HEK293 (cell line): ENCODE results near the gene MYOM1.

ENCODE experiments used
- CTCF ChIA-PET: fragments of 350-600 bp; formaldehyde crosslinking; extraction: SDS; loops from one replicate; lab custom pipeline; 2021; ENCODE audit warnings: antibody characterized with exemption; lab: Yijun Ruan, JAX
- POLR2A ChIA-PET: fragments of 300-600 bp; formaldehyde crosslinking; extraction: SDS; loops from one replicate; lab custom pipeline; 2020; ENCODE audit warnings: antibody characterized with exemption, inconsistent platforms; lab: Yijun Ruan, JAX
- H3K27ac ChIP-seq: fragments of 200-500 bp; sonication (Bioruptor generic); 2 replicates; pipeline ENCODE4 v1.5.1; 2014; ENCODE audit warnings: low read depth, low read length, control low read depth, inconsistent platforms; ENCODE audit errors: extremely low read depth
- H3K36me3 ChIP-seq, 2 experiments: fragments of 200-500 bp in 1 of 2; sonication (Bioruptor generic) in 1 of 2; 1 replicate in 1 of 2; 2 replicates in 1 of 2; pipeline ENCODE4 v1.5.1; 2014 to 2017; ENCODE audit warnings: inconsistent platforms in 2 of 2, low read length in 2 of 2; ENCODE audit not compliant: control insufficient read depth in 2 of 2, insufficient read depth in 1 of 2
- H3K4me1 ChIP-seq: fragments of 200-500 bp; sonication (Bioruptor generic); 2 replicates; pipeline ENCODE4 v1.5.1; 2014; ENCODE audit warnings: mild to moderate bottlenecking, low read length, inconsistent platforms; ENCODE audit not compliant: control insufficient read depth, insufficient read depth
- H3K4me3 ChIP-seq: 2 replicates; pipeline ENCODE4 v1.5.1; 2011; ENCODE audit warnings: low read depth, mild to moderate bottlenecking, control low read depth, low read length, moderate library complexity
- H3K9me3 ChIP-seq: fragments of 200-500 bp; sonication (Bioruptor generic); 2 replicates; pipeline ENCODE4 v1.5.1; 2014; ENCODE audit warnings: low read depth, low read length, inconsistent platforms; ENCODE audit not compliant: control insufficient read depth, insufficient read depth
- BCL11A ChIP-seq: fragments of 450-650 bp; formaldehyde crosslinking; IDR thresholded peaks from 2 replicates; pipeline ENCODE4 v1.5.1; 2016; ENCODE audit warnings: low read depth, missing biosample characterization, missing genetic modification characterization
- EGR2 ChIP-seq: fragments of 450-650 bp; formaldehyde crosslinking; IDR thresholded peaks from 2 replicates; pipeline ENCODE4 v1.5.1; 2016; ENCODE audit warnings: low read depth, missing biosample characterization, missing genetic modification characterization
- GLI4 ChIP-seq: fragments of 450-650 bp; formaldehyde crosslinking; IDR thresholded peaks from 2 replicates; pipeline ENCODE4 v1.5.1; 2016; ENCODE audit warnings: missing biosample characterization, missing genetic modification characterization
- KLF16 ChIP-seq: fragments of 450-650 bp; formaldehyde crosslinking; IDR thresholded peaks from 2 replicates; pipeline ENCODE4 v1.5.1; 2017; ENCODE audit warnings: missing biosample characterization, missing genetic modification characterization
- MYNN ChIP-seq: fragments of 450-650 bp; formaldehyde crosslinking; IDR thresholded peaks from 2 replicates; pipeline ENCODE4 v1.5.1; 2016; ENCODE audit warnings: missing biosample characterization, missing genetic modification characterization, borderline replicate concordance
- MZF1 ChIP-seq: fragments of 450-650 bp; formaldehyde crosslinking; IDR thresholded peaks from 2 replicates; pipeline ENCODE4 v1.5.1; 2017; ENCODE audit warnings: missing biosample characterization, missing genetic modification characterization, borderline replicate concordance
- SETDB1 ChIP-seq: IDR thresholded peaks from one replicate; pipeline ENCODE4 v1.6.1; 2017; ENCODE audit warnings: mild to moderate bottlenecking, low read length, moderate library complexity, mixed read lengths; ENCODE audit not compliant: insufficient read length
- YY1 ChIP-seq: fragments of 450-650 bp; formaldehyde crosslinking; IDR thresholded peaks from 2 replicates; pipeline ENCODE4 v1.5.1; 2018; ENCODE audit warnings: missing biosample characterization, missing genetic modification characterization
- YY2 ChIP-seq: fragments of 450-650 bp; formaldehyde crosslinking; IDR thresholded peaks from 2 replicates; pipeline ENCODE4 v1.5.1; 2016; ENCODE audit warnings: missing biosample characterization, missing genetic modification characterization
- ZFP3 ChIP-seq: fragments of 450-650 bp; formaldehyde crosslinking; IDR thresholded peaks from 2 replicates; pipeline ENCODE4 v1.5.1; 2016; ENCODE audit warnings: low read depth, missing biosample characterization, missing genetic modification characterization
- ZNF16 ChIP-seq: fragments of 450-650 bp; formaldehyde crosslinking; IDR thresholded peaks from 2 replicates; pipeline ENCODE4 v1.5.1; 2016; ENCODE audit warnings: low read depth, missing biosample characterization, missing genetic modification characterization
- ZNF266 ChIP-seq: fragments of 450-650 bp; formaldehyde crosslinking; IDR thresholded peaks from 2 replicates; pipeline ENCODE4 v1.5.1; 2016; ENCODE audit warnings: missing biosample characterization, missing genetic modification characterization, low read depth
- ZNF311 ChIP-seq: fragments of 450-650 bp; formaldehyde crosslinking; IDR thresholded peaks from 2 replicates; pipeline ENCODE4 v1.5.1; 2017; ENCODE audit warnings: missing biosample characterization, missing genetic modification characterization, borderline replicate concordance
- ZNF366 ChIP-seq: fragments of 450-650 bp; formaldehyde crosslinking; conservative IDR thresholded peaks from 2 replicates; pipeline ENCODE4 v1.5.1; 2016; ENCODE audit warnings: missing biosample characterization, missing genetic modification characterization
- ZNF514 ChIP-seq: fragments of 450-650 bp; formaldehyde crosslinking; IDR thresholded peaks from 2 replicates; pipeline ENCODE4 v1.5.1; 2016; ENCODE audit warnings: missing biosample characterization, missing genetic modification characterization
- ZNF571 ChIP-seq: fragments of 450-650 bp; formaldehyde crosslinking; IDR thresholded peaks from 2 replicates; pipeline ENCODE4 v1.5.0; 2017; ENCODE audit warnings: missing biosample characterization, missing genetic modification characterization
- ZNF600 ChIP-seq: fragments of 450-650 bp; formaldehyde crosslinking; IDR thresholded peaks from 2 replicates; pipeline ENCODE4 v1.5.1; 2016; ENCODE audit warnings: missing biosample characterization, missing genetic modification characterization
- ZNF621 ChIP-seq: fragments of 450-650 bp; formaldehyde crosslinking; IDR thresholded peaks from 2 replicates; pipeline ENCODE4 v1.5.1; 2017; ENCODE audit warnings: missing biosample characterization, missing genetic modification characterization
- ZNF677 ChIP-seq: fragments of 450-650 bp; IDR thresholded peaks from 2 replicates; pipeline ENCODE4 v1.5.0; 2018; ENCODE audit warnings: missing biosample characterization, mild to moderate bottlenecking, missing genetic modification characterization, moderate library complexity
- ZNF843 ChIP-seq: fragments of 450-650 bp; formaldehyde crosslinking; IDR thresholded peaks from 2 replicates; pipeline ENCODE4 v1.5.1; 2016; ENCODE audit warnings: missing biosample characterization, missing genetic modification characterization
- TF ChIP-seq, protein P1 (sequence below): fragments of 450-650 bp; formaldehyde crosslinking; IDR thresholded peaks from 2 replicates; pipeline ENCODE4 v1.5.1; 2016; ENCODE audit warnings: missing biosample characterization, missing genetic modification characterization
- TF ChIP-seq, protein P2 (sequence below): fragments of 450-650 bp; formaldehyde crosslinking; conservative IDR thresholded peaks from 2 replicates; pipeline ENCODE4 v1.5.1; 2016; ENCODE audit warnings: low read depth, missing biosample characterization, missing genetic modification characterization
- TF ChIP-seq, protein P3 (sequence below): fragments of 450-650 bp; formaldehyde crosslinking; IDR thresholded peaks from 2 replicates; pipeline ENCODE4 v1.5.1; 2016; ENCODE audit warnings: missing biosample characterization, missing genetic modification characterization

Gene MYOM1

DNA sequence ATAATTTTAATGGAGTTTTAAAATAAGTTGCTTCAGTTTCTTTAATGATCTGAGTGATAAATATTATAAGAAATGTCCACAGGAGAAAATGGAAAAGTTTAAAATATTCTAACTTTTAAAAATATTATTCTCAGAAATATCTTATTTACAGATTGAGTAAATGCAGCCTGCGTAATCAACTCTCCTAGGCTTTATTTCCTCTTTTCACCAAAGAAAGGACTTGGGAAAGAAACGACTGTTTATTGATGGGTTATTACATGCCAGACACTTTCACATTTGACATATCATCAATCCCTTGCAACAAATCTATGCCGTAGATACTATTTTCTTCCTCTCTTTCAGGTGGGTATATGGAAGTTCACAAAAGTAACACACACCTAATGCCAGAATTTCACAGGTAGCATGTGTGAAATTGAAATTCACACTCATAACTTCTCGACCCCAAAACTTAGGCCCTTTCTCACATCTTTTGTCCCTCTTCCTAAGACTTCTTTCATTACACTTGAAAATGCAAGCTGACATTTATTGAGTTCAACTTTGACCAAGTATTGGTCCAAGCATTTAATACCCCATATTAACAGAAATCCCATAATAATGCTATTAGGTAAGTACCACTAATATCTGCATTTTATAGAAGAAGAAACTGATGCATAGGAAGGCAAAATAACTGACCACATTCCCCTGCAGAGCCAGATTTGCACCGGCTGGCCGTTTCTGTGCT is 49.2 kb downstream of the MYOM1 start (continued):
- TF ChIP-seq, protein P1, sequence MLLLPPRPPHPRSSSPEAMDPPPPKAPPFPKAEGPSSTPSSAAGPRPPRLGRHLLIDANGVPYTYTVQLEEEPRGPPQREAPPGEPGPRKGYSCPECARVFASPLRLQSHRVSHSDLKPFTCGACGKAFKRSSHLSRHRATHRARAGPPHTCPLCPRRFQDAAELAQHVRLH: no peak
- TF ChIP-seq, all 188 proteins: peak for 0

DNA sequence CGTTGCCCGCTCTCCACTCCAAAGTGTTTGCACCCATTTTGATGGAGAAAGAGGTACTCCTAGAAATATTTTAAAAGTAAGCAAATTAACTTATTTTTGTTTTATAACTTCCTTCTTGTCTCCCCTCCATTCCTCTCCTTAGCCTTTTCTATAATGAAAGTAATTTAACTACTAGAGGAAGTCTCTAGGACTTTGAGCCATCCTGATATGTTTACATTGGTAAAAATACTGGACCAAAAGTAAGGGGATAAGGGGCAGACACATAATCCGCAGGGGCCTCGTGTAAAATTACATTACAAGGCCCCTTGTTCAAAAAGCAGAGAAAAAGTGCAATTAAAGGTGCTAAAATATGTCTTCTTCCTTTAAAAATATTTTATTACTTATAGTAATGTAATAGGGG is 55.4 kb downstream of the MYOM1 start:
- Histone ChIP-seq H3K27ac (no peak overlapping the region), H3K9me3 (no peaks in the 10 kb centered on the region), H3K36me3 (no peaks in the 10 kb centered on the region), H3K4me3 (no peak overlapping the region), H3K4me1 (no peaks in the 10 kb centered on the region)
- ChIA-PET CTCF (interaction anchor here (0.6 to 0.9 kb wide), 3 partner anchors 10 to 82 kb away, joined by 3 read pairs; no protein-coding TSS in a partner anchor), POLR2A (no interaction called here)
- TF ChIP-seq ZNF266 (tag by site-specific recombination): no peak
- TF ChIP-seq ZNF677 (tag by site-specific recombination): no peak
- no peak for TF ChIP-seq ZNF16 (tag by site-specific recombination)

DNA sequence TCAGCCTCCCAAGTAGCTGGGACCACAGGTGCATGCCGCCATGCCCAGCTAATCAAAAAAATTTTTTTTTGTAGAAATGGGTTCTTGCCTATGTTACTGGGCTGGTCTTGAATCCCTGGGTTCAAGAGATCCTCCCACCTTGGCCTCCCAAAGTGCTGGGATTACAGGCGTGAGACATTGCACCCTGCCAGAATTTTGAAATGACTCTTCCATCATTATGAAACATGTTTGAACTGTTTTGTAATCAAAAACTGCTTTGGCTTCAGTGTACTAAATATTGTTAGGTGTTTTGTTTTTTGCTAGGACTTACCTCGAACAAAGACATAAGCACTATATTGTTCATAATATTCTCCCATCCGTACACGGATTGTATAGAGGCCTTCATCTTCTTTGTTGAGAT is 55.8 kb downstream of the MYOM1 start:
- no peak overlapping the region for H3K27ac ChIP-seq
- H3K4me3 ChIP-seq: no peak overlapping the region
- H3K4me1 ChIP-seq: no peaks in the 10 kb centered on the region
- ChIA-PET CTCF (interaction anchor here (0.6 to 0.9 kb wide), 3 partner anchors 10 to 82 kb away, joined by 3 read pairs; no protein-coding TSS in a partner anchor), POLR2A (no interaction called here)
- TF ChIP-seq MZF1 (tag by site-specific recombination) (no peak), ZNF311 (tag by site-specific recombination) (no peak), MYNN (no peak), YY1 (no peak), YY2 (tag by site-specific recombination) (no peak), ZNF843 (no peak), ZNF600 (no peak), SETDB1 (no peak), ZNF514 (no peak), BCL11A (tag by site-specific recombination) (no peak), ZNF571 (no peak), GLI4 (no peak), ZNF621 (tag by site-specific recombination) (no peak), ZFP3 (no peak), ZNF366 (tag by site-specific recombination) (no peak), EGR2 (no peak), KLF16 (no peak)
- TF ChIP-seq, protein P2, sequence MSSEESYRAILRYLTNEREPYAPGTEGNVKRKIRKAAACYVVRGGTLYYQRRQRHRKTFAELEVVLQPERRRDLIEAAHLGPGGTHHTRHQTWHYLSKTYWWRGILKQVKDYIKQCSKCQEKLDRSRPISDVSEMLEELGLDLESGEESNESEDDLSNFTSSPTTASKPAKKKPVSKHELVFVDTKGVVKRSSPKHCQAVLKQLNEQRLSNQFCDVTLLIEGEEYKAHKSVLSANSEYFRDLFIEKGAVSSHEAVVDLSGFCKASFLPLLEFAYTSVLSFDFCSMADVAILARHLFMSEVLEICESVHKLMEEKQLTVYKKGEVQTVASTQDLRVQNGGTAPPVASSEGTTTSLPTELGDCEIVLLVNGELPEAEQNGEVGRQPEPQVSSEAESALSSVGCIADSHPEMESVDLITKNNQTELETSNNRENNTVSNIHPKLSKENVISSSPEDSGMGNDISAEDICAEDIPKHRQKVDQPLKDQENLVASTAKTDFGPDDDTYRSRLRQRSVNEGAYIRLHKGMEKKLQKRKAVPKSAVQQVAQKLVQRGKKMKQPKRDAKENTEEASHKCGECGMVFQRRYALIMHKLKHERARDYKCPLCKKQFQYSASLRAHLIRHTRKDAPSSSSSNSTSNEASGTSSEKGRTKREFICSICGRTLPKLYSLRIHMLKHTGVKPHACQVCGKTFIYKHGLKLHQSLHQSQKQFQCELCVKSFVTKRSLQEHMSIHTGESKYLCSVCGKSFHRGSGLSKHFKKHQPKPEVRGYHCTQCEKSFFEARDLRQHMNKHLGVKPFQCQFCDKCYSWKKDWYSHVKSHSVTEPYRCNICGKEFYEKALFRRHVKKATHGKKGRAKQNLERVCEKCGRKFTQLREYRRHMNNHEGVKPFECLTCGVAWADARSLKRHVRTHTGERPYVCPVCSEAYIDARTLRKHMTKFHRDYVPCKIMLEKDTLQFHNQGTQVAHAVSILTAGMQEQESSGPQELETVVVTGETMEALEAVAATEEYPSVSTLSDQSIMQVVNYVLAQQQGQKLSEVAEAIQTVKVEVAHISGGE (tag by site-specific recombination): no peak
- TF ChIP-seq, protein P3, sequence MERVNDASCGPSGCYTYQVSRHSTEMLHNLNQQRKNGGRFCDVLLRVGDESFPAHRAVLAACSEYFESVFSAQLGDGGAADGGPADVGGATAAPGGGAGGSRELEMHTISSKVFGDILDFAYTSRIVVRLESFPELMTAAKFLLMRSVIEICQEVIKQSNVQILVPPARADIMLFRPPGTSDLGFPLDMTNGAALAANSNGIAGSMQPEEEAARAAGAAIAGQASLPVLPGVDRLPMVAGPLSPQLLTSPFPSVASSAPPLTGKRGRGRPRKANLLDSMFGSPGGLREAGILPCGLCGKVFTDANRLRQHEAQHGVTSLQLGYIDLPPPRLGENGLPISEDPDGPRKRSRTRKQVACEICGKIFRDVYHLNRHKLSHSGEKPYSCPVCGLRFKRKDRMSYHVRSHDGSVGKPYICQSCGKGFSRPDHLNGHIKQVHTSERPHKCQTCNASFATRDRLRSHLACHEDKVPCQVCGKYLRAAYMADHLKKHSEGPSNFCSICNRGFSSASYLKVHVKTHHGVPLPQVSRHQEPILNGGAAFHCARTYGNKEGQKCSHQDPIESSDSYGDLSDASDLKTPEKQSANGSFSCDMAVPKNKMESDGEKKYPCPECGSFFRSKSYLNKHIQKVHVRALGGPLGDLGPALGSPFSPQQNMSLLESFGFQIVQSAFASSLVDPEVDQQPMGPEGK (tag by site-specific recombination): no peak
- H3K9me3 ChIP-seq: no peaks in the 10 kb centered on the region
- H3K36me3 ChIP-seq: no peaks in the 10 kb centered on the region
